PFSK-1 (cell line): ENCODE data around the gene NUP210L.

Source experiments
- REST ChIP-seq, 2 experiments: IDR thresholded peaks; 2 replicates each; pipeline versions ENCODE4 v1.6.1 to v1.8.0; 2011 to 2012; ENCODE audit warnings: low read depth in 2 of 2, low read length in 2 of 2, control low read depth in 1 of 2, inconsistent platforms in 1 of 2, mild to moderate bottlenecking in 1 of 2, moderate library complexity in 1 of 2; ENCODE audit not compliant: insufficient read depth in 1 of 2
- SIN3A ChIP-seq: IDR thresholded peaks from 2 replicates; pipeline ENCODE4 v1.6.1; 2012; ENCODE audit warnings: mild to moderate bottlenecking, low read length, moderate library complexity, borderline replicate concordance; ENCODE audit not compliant: insufficient read depth
- TAF1 ChIP-seq: IDR thresholded peaks from 2 replicates; pipeline ENCODE4 v1.6.1; 2012; ENCODE audit warnings: low read length, control low read depth, borderline replicate concordance; ENCODE audit not compliant: insufficient read depth

- TF ChIP-seq SIN3A (no peak), REST (IDR thresholded peaks at IDR 0.05; ENCODE audit: insufficient read depth in 1 of 2, low read depth in 2 of 2, low read length in 2 of 2) (no peak), TAF1 (no peak)
Measured at GRCh38 chr1:153944827-153945117, 210.1 kb downstream of the NUP210L start.
